Body of pancreas (tissue), 4 donors: ENCODE results near the gene ZCCHC9. TPM values are rescaled to one million over a fixed set of nuclear protein-coding genes. Genes with fewer than 3 reads are reported as not detected.

ENCODE experiments used
- ATAC-seq: fragments of 150-250 bp; one replicate; pipeline ENCODE4 v1.9.1; 2016
- DNase-seq, 4 donors: peaks; one replicate each; pipeline ENCODE4 v3.0.0-alpha.2; 2019
- H3K27ac ChIP-seq, 4 donors: fragments of 200-600 bp; sonication (generic); 1 replicate in 3 of 4; 2 replicates in 1 of 4; pipeline versions ENCODE4 v1.5.1 to v1.6.1; 2016 to 2019; ENCODE audit warnings: mild to moderate bottlenecking in 1 of 4, mixed read lengths in 1 of 4, moderate library complexity in 1 of 4
- H3K27me3 ChIP-seq, 2 donors: fragments of 200-600 bp; sonication (generic); one replicate each; pipeline ENCODE4 v1.6.0; 2016; ENCODE audit warnings: mild to moderate bottlenecking in 1 of 2
- H3K36me3 ChIP-seq, 2 donors: fragments of 200-600 bp; sonication (generic); replicated peaks in 1 of 2; 2 replicates each; pipeline ENCODE4 v1.5.1; 2016; ENCODE audit warnings: low read depth in 2 of 2; ENCODE audit not compliant: insufficient read depth in 1 of 2
- H3K4me1 ChIP-seq: fragments of 200-600 bp; sonication (generic); one replicate; pipeline ENCODE4 v1.6.0; 2016
- H3K4me3 ChIP-seq, 2 donors: fragments of 200-600 bp; sonication (generic); 1 replicate in 1 of 2; 2 replicates in 1 of 2; pipeline ENCODE4 v1.5.1; 2016 to 2019
- H3K9me3 ChIP-seq, 3 donors: fragments of 200-600 bp; sonication (generic); 1 replicate in 2 of 3; 2 replicates in 1 of 3; pipeline ENCODE4 v1.5.1; 2016
- CTCF ChIP-seq, 7 experiments: fragments of 450-650 bp in 4 of 7; fragments of 200-600 bp in 3 of 7; sonication (generic) in 3 of 7; IDR thresholded peaks; one replicate each; pipeline ENCODE4 v1.5.1; 2016 to 2019; ENCODE audit warnings: antibody characterized with exemption in 7 of 7
- POLR2A ChIP-seq, 3 donors: fragments of 450-650 bp; IDR thresholded peaks; one replicate each; pipeline ENCODE4 v1.6.1; 2016; ENCODE audit warnings: antibody characterized with exemption in 3 of 3, mild to moderate bottlenecking in 2 of 3
- WGBS, 2 donors: methylation state at CpG; one replicate each; pipeline ENCODE4 v1.1.5; 2017; 5-methylcytosine and 5-hydroxymethylcytosine counted together
- intact Hi-C: fragments of 100-400 bp; cut with DNase I; formaldehyde crosslinking; loops from one replicate; pipeline ENCODE4 v1.15.1; 2023
- total RNA-seq, 2 donors: library from RNA; depleted of rRNA; stranded (reverse); fragments of >200 nt; gene quantifications; one replicate each; pipeline ENCODE4 v1.1.0, GENCODE V29; 2016

ZCCHC9 gene
- total RNA-seq, 2 donors from 2014 or later: 10.5 to 10.6 TPM

- ATAC-seq: no peak
- Histone ChIP-seq H3K4me1 (no peaks in the 10 kb centered on the region), H3K27me3 (no peaks in the 10 kb centered on the region), H3K27ac (no peak overlapping the region), H3K36me3 (peaks cover 0 to 26% of the 10 kb centered on the region in 2 donors), H3K4me3 (no peak overlapping the region), H3K9me3 (no peaks in the 10 kb centered on the region)
- no peak for TF ChIP-seq POLR2A (IDR thresholded peaks at IDR 0.05)
- TF ChIP-seq CTCF (IDR thresholded peaks at IDR 0.05): no peak
- intact Hi-C loops: no loop called here
- no peak for DNase-seq
Measured at GRCh38 chr5:81313278-81313677, 11.9 kb downstream of the ZCCHC9 start.

- intact Hi-C loops: no loop called here
- TF ChIP-seq CTCF (IDR thresholded peaks at IDR 0.05) (no peak), POLR2A (IDR thresholded peaks at IDR 0.05) (no peak)
- DNase-seq (no peak), ATAC-seq (no peak)
- no peaks in the 10 kb centered on the region for H3K9me3 ChIP-seq
- H3K4me3 ChIP-seq: no peak overlapping the region
- no peaks in the 10 kb centered on the region for H3K4me1 ChIP-seq
- no peak overlapping the region for H3K27ac ChIP-seq
- no peaks in the 10 kb centered on the region for H3K27me3 ChIP-seq
- 94% methylated on average over 3 of the region's 3 CpGs for WGBS, 2 donors
- H3K36me3 ChIP-seq: peaks cover 0 to 26% of the 10 kb centered on the region in 2 donors
Measured at GRCh38 chr5:81313686-81314085, 12.3 kb downstream of the ZCCHC9 start.

GRCh38 chr5:81314581-81314980, 13.2 kb downstream of the ZCCHC9 start:
- peaks cover 0 to 26% of the 10 kb centered on the region in 2 donors for H3K36me3 ChIP-seq
- no peak for TF ChIP-seq POLR2A (IDR thresholded peaks at IDR 0.05)
- 93 to 100% methylated on average over 3 of the region's 3 CpGs for WGBS, 2 donors
- H3K27me3 ChIP-seq: no peaks in the 10 kb centered on the region
- intact Hi-C loops: no loop called here
- H3K9me3 ChIP-seq: no peaks in the 10 kb centered on the region
- DNase-seq: no peak
- H3K4me1 ChIP-seq: no peaks in the 10 kb centered on the region
- no peak for ATAC-seq
- H3K27ac ChIP-seq: no peak overlapping the region
- no peak overlapping the region for H3K4me3 ChIP-seq

GRCh38 chr5:81315336-81315735, 13.9 kb downstream of the ZCCHC9 start:
- no peaks in the 10 kb centered on the region for H3K27me3 ChIP-seq
- DNase-seq: no peak
- intact Hi-C loops: no loop called here
- ATAC-seq: no peak
- H3K4me1 ChIP-seq: no peaks in the 10 kb centered on the region
- H3K4me3 ChIP-seq: no peak overlapping the region
- no peaks in the 10 kb centered on the region for H3K9me3 ChIP-seq
- 56 to 74% methylated on average over 1 of the region's 1 CpG for WGBS, 2 donors
- no peak overlapping the region for H3K27ac ChIP-seq
- H3K36me3 ChIP-seq: peaks cover 0 to 26% of the 10 kb centered on the region in 2 donors
- TF ChIP-seq POLR2A (IDR thresholded peaks at IDR 0.05): no peak
- TF ChIP-seq CTCF (IDR thresholded peaks at IDR 0.05): no peak

GRCh38 chr5:81315830-81316229, 14.4 kb downstream of the ZCCHC9 start:
- no peak for TF ChIP-seq POLR2A (IDR thresholded peaks at IDR 0.05)
- no peak for TF ChIP-seq CTCF (IDR thresholded peaks at IDR 0.05)
- no peaks in the 10 kb centered on the region for H3K9me3 ChIP-seq
- ATAC-seq: no peak
- 82 to 87% methylated on average over 4 of the region's 4 CpGs for WGBS, 2 donors
- no peaks in the 10 kb centered on the region for H3K27me3 ChIP-seq
- no peaks in the 10 kb centered on the region for H3K4me1 ChIP-seq
- intact Hi-C loops: no loop called here
- no peak for DNase-seq
- no peak overlapping the region for H3K27ac ChIP-seq
- H3K36me3 ChIP-seq: peaks cover 0 to 23% of the 10 kb centered on the region in 2 donors
- no peak overlapping the region for H3K4me3 ChIP-seq
